ENCODE measurements around the gene TSFM.

TSFM gene

GRCh38 chr12:57782608-57783465, at the start of gene TSFM:
Gene TSFM, plus strand, starts transcription at chr12:57782787. Its CDS starts 15 bp downstream, at chr12:57782802.
- peak; percentile 99 for DNase-seq

- no peak for DNase-seq
Measured at GRCh38 chr12:57733928-57734327, 48.7 kb upstream of the TSFM start.

- no peak for DNase-seq
Measured at GRCh38 chr12:57734591-57734990, 48.0 kb upstream of the TSFM start.

GRCh38 chr12:57735198-57735855, 47.3 kb upstream of the TSFM start:
- DNase-seq, result no peak

- DNase-seq, result no peak
Measured at GRCh38 chr12:57735952-57736740, 46.4 kb upstream of the TSFM start.

GRCh38 chr12:57736741-57737466, 45.7 kb upstream of the TSFM start:
- DNase-seq, result no peak

- no peak for DNase-seq
Measured at GRCh38 chr12:57737467-57738460, 44.8 kb upstream of the TSFM start.

GRCh38 chr12:57738661-57739237, 43.8 kb upstream of the TSFM start, which contains the start of gene AGAP2:
Gene AGAP2, minus strand, starts transcription at chr12:57738742. Its CDS starts 496 bp downstream, at chr12:57738246.
- DNase-seq, result no peak

- no peak for DNase-seq
Measured at GRCh38 chr12:57739387-57739786, 43.2 kb upstream of the TSFM start.

- DNase-seq, result no peak
Measured at GRCh38 chr12:57739914-57740538, 42.6 kb upstream of the TSFM start.

- peak; percentile 83 for DNase-seq
Measured at GRCh38 chr12:57740656-57741412, 41.8 kb upstream of the TSFM start.

- DNase-seq, result no peak
Measured at GRCh38 chr12:57741413-57741789, 41.2 kb upstream of the TSFM start.

- peak; percentile 86 for DNase-seq
Measured at GRCh38 chr12:57741844-57742738, 40.5 kb upstream of the TSFM start.

- DNase-seq, result no peak
Measured at GRCh38 chr12:57743769-57744168, 38.8 kb upstream of the TSFM start.

- peak; percentile 91 for DNase-seq
Measured at GRCh38 chr12:57744194-57744776, 38.3 kb upstream of the TSFM start.

GRCh38 chr12:57744777-57745484, 37.7 kb upstream of the TSFM start, which contains the start of gene TSPAN31:
Gene TSPAN31, plus strand, starts transcription at chr12:57745039. Its CDS starts 116 bp downstream, at chr12:57745155.
- peak; percentile 95 for DNase-seq

GRCh38 chr12:57745485-57745881, 37.1 kb upstream of the TSFM start:
- peak; percentile 73 for DNase-seq
